Esophagus mucosa (tissue), 1 donor: ENCODE measurements around the gene LRBA. TPM values are rescaled to one million over a fixed set of nuclear protein-coding genes. Genes with fewer than 3 reads are reported as not detected.
A peak's percentile ranks its signal among the peaks of the same experiment; 100 is the strongest.

Experiments
- ATAC-seq: fragments of 200-7000 bp; cut with Tn5 transposase; one replicate; pipeline ENCODE4 v1.9.1; 2020
- total RNA-seq: library from RNA; stranded (reverse); gene quantifications from one replicate; pipeline ENCODE4 v1.2.4, GENCODE V29; 2023
- donor health status: DM: yes; HTN: yes; CAD: no.

LRBA gene
- total RNA-seq, 1 donor from 2014 or later, result 41.1 TPM

- no peak for ATAC-seq
Observed at GRCh38 chr4:150255610-150256224, 759.4 kb downstream of the LRBA start.

DNA sequence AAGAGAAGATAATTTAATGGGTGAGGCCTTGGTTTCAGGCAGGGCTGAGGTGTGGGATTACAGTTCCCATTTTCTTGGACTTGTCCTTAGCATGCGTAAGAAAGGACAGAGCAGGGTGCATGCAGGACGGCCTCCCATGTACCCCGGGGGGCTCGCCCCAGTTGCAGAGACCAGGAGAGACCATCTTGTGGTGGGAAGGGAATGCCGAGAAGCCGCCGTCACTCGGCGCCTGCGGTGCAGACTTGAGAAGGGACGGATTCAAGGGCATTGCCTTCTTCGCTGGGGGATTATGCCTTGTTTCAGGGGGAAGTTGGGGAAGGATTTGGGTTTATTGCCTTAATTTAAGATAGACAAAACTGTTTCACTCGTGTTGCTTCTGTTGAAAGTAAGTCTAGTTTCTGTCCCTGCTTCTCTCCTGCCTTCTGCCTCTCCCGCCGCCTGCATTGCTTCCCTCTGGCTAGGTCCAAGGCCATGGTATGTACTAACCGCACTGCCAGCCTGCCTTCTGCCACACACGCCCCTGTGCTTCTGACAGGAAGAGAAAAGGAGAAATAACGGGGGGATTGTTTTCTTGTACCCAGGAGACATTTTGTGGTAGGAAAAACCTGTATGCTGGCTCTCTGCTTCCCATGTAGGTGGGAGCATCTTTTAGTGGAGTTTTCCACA, 761.0 kb downstream of the LRBA start:
- ATAC-seq, result no peak

- ATAC-seq, result no peak
Observed at GRCh38 chr4:150253416-150253815, 761.7 kb downstream of the LRBA start.

- no peak for ATAC-seq
Observed at GRCh38 chr4:150252741-150253140, 762.3 kb downstream of the LRBA start.

- no peak for ATAC-seq
Observed at GRCh38 chr4:150252306-150252705, 762.8 kb downstream of the LRBA start.

GRCh38 chr4:150251752-150252190, 763.3 kb downstream of the LRBA start:
- ATAC-seq, result no peak

GRCh38 chr4:150250998-150251651, 764.0 kb downstream of the LRBA start:
- ATAC-seq, result no peak

DNA sequence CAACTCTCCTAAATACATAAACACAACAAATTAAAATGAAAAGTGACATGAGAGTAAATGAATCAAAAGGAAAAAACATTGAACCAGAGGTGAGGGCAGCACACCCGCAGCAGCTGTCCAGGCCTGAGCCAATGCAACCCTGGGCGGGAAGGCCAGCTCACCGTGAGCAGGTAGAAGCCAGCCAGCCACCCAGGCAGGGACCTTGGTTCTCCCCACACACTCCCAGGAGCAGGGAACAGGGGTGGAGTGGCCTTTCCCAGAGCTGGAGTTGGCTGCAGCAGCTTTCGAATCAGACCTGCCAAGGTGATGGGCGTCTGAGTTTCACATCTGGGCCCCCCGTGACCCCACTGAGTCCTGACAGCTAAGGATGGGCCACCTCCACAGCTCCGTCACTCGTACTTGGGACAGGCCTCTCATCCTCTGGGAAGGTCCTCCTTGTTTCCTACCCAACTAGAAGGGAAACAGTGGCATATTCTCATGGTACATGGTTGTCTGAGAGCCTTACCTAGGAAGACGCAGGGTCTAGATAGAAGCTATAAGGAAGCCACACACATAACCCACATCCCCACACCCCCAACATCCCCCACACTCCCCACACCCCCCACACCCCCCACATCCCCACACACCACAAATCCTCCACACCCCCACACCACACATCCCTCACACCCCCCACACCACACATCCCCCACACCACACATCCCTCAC, 764.6 kb downstream of the LRBA start:
- ATAC-seq, result no peak

DNA sequence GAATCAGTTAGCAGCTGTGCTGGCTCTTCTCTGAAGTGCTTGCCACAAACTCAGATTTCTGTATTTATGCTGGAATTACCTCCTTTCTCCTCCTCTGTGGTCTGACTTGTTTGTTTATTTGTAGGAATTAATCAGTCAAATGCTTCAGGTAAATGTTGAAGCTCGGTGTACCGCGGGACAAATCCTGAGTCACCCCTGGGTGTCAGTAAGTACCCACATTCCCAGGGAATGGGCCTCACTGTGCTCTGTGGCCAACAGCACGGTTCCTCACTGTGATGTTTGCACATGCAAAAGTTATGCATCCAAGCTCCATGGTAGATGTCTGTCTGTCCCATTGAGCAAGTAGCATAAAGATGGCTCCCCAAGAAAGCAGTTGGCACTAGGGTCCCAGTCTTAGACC, 766.9 kb downstream of the LRBA start:
- peak; percentile 46 for ATAC-seq

DNA sequence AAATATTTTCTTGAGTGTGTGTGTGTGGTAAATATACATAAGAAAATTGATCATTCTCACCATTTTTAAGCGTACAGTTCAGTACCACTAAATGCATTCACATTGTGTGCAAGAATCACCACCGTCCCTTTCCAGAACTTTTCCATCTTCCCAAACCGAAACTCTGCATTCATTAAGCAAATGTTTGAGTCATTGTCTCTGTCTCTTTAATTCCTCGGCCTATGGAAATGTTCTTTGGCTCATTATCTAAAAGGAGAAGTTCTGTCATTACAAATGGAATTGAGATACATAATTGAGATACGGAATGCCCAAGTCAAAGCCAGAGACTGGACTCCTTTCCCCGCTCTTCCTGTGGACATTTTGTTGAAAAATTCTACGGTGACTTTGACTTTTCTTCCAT, 767.9 kb downstream of the LRBA start:
- ATAC-seq, result no peak

DNA sequence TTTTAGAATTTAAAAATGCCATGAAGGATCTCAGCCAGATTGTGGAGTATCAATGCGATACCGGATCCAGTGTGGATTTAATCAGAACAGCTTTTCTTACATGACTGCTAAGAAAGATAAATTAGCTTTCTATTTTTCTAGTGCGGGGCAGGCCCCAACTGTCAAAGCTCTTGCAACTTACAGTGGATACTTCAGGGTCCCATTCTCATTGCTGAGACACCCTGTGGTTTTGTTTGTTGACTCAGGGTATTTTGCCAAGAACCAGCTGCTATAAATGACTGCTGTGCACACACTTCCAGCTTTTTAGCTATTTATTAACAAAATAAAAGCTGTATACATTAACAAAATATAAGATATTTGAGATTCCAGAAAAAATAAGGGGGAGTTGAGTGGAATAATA, 770.5 kb downstream of the LRBA start:
- no peak for ATAC-seq

- ATAC-seq, result no peak
Observed at GRCh38 chr4:150243932-150244331, 771.2 kb downstream of the LRBA start.

DNA sequence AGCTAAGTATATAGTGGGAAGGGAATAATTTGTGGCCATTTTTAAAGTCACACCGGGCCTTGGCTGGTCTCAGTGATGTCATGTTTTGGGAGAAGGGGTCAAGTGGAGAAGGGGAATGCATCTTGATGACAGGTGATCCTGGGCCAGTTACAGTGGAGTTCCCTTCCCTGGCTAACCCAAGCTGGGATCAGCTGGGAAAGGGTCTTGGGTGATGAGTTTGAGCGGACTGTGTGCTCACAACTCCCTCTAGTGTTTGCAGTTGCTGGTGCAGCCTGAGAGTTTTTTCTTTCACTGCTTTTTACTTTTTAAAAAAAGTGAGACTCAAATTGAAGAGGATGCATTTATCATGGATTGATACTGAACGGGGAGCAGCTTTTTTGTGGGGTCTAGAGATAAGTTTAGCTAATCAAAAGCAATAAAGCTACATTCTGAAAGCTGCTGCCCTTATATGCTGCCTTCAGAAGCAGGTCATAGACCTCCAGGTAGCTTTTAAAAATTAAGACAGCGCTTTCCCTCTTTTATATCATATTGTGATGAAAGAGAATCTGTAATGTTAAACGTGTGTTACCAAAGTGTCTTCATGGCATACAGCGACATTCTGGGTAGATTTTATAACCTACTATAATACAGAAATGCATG, 772.1 kb downstream of the LRBA start:
- ATAC-seq, result no peak

- ATAC-seq, result no peak
Observed at GRCh38 chr4:150240011-150240410, 775.1 kb downstream of the LRBA start.

DNA sequence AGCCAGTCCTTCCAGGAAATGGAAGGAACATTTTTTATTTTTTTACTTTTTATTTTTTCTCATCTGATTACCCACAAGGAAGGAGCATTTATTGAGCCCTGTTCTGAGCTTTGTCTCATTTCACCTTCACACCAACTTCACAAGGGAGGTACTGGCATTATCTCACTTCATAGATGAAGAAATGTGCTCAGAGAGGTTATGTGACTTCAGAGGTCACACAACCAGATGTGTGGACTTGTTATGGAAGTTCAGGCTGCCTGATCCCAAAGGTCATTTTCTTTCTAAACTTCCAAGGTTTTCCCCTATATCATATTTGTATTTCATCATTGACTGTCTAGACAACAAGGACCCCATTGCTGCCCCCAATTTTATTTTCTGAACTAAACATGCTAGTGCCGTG, 776.5 kb downstream of the LRBA start:
- ATAC-seq, result no peak

DNA sequence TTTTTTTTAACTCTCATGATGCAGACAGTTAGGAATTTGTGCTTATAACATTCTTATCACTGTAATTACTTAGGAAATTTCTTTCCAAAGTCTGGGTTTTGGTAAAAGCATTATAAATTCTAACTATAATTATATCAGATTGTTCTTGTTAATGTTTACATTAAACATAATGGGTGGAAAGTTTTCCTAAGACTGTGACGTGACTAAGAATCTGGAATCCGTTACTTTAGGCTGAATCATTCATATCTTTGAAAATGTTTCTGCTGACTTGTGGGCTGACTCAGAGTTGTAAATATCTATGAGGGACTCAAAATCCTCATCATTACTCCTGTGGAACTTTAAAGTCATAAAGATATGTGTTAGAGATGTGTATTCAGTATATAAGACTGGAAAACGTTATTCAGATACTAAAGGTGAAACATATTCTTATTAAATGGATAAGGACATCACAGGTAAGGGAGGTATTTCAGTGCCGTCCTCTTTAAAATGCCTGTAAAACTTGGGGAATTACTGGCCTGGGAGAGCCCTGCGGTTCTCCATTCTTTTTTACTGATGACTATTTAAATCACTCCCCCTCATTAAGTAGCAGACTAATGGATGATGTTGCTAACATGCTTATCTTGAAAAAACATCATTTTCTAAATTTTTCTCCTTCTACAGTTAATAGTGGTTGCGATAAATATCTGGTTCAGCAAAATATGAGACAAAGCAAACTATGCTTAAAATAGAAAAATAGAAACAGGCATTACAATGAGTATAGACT, 777.8 kb downstream of the LRBA start:
- ATAC-seq, result no peak

- no peak for ATAC-seq
Observed at GRCh38 chr4:150236626-150237025, 778.5 kb downstream of the LRBA start.

DNA sequence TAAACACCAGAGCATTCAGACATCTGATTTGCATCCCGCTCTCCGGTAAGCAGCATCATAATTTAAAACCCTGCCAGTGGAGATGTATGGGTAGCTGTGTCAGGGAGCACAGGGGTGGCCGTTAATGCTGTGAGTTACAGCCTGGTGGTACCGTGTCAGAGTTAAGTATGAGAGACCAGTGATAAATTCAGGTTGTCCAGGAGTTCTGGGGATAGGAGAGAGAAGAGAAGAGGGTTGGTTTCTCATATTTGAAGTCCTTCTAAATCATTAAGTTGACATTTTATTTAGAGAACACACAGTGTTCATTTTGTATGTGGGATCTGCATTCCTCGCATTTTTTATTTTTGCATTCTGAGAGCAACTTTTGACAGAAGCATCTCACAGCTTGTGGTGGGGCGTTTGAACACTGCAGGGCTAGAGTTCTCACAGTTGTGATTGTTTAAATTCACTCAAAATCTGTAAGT, 779.2 kb downstream of the LRBA start:
- ATAC-seq, result no peak

- ATAC-seq, result no peak
Observed at GRCh38 chr4:150235317-150235716, 779.8 kb downstream of the LRBA start.

GRCh38 chr4:150234246-150234645, 780.8 kb downstream of the LRBA start:
- ATAC-seq, result no peak

DNA sequence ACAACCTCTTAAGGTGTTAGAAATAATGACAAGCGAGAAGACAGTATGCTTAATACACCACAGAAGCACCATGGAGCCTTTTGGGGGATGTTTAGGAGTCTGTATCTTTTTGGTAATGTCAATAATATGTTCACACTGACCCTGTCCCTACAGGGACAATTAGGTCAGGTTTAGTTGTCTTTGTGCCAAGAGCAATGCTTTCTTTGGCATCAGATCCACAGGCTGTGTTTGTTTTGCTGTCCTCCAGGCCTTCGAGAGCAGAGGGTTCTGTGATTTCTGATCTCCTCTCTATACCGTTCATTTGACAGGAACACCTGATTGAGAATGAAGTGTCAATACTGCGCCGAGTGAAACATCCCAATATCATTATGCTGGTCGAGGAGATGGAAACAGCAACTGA, 783.1 kb downstream of the LRBA start:
- no peak for ATAC-seq
